Activated CD4-positive, alpha-beta T cell treated with anti-CD3 and anti-CD28 coated beads for 4 hours (primary cell): ENCODE measurements around the gene KLHL9.
"Not testable (repeated sequence)": the region's sequence is repeated elsewhere in the genome, so short reads cannot be mapped to it uniquely, and the experiment has no call there.

ENCODE experiments used
- DNase-seq, 2 donors: peaks; one replicate each; pipeline ENCODE4 v3.0.0-alpha.2; 2020

The KLHL9 gene

GRCh38 chr9:21334701-21335632 lies at the start of gene KLHL9:
Gene KLHL9 (minus strand): TSS chr9:21335404. CDS start chr9:21334859, 545 bp downstream.
- DNase-seq, result peak; percentile 83 to 89

GRCh38 chr9:21383627-21384026 lies 48.4 kb upstream of the KLHL9 start:
- DNase-seq, result no peak

GRCh38 chr9:21381448-21382339 lies 46.5 kb upstream of the KLHL9 start:
- no peak for DNase-seq

- not testable (repeated sequence) for DNase-seq
Observed at GRCh38 chr9:21371467-21371866, 36.3 kb upstream of the KLHL9 start.

- DNase-seq, result no peak
Observed at GRCh38 chr9:21367957-21368356, 32.8 kb upstream of the KLHL9 start, which contains the start of gene IFNA13. Gene IFNA13 (minus strand): TSS chr9:21368057. CDS start chr9:21368010, 47 bp downstream.

GRCh38 chr9:21367169-21367568 lies 32.0 kb upstream of the KLHL9 start:
- DNase-seq, result not testable (repeated sequence)

GRCh38 chr9:21362287-21362686 lies 27.1 kb upstream of the KLHL9 start:
- DNase-seq, result no peak

GRCh38 chr9:21357479-21358460 lies 22.6 kb upstream of the KLHL9 start:
- DNase-seq, result no peak

GRCh38 chr9:21350787-21351186 lies 15.6 kb upstream of the KLHL9 start, which contains the start of gene IFNA6:
Gene IFNA6 (minus strand): TSS chr9:21350887. CDS start chr9:21350887, 0 bp downstream.
- DNase-seq, result no peak

- DNase-seq, result no peak
Observed at GRCh38 chr9:21348430-21348970, 13.3 kb upstream of the KLHL9 start.

GRCh38 chr9:21340735-21341134 lies 5.5 kb upstream of the KLHL9 start:
- DNase-seq, result no peak

- DNase-seq, result no peak
Observed at GRCh38 chr9:21336457-21336856, 1.3 kb upstream of the KLHL9 start.

GRCh38 chr9:21333226-21333625 lies 2.0 kb downstream of the KLHL9 start:
- DNase-seq, result no peak

GRCh38 chr9:21331676-21332402 lies 3.4 kb downstream of the KLHL9 start:
- no peak for DNase-seq

GRCh38 chr9:21326526-21327139 lies 8.6 kb downstream of the KLHL9 start:
- DNase-seq, result no peak

- no peak for DNase-seq
Observed at GRCh38 chr9:21324047-21324446, 11.2 kb downstream of the KLHL9 start.

- no peak for DNase-seq
Observed at GRCh38 chr9:21322911-21323461, 12.2 kb downstream of the KLHL9 start.

GRCh38 chr9:21320465-21320864 lies 14.7 kb downstream of the KLHL9 start:
- DNase-seq, result no peak

GRCh38 chr9:21317956-21318923 lies 17.0 kb downstream of the KLHL9 start:
- peak in 1 of 2 donors; percentile 30 for DNase-seq
